Measurements from ENCODE around the gene PIEZO2. TPM values are rescaled to one million over a fixed set of nuclear protein-coding genes. Genes with fewer than 3 reads are reported as not detected.

The PIEZO2 gene
- total and polyA plus RNA-seq, 2 of the 8 experiments (the other 6 are each of a cell fraction or from before 2014, with no cell fraction given) = 4.7 to 16.5 TPM

DNA sequence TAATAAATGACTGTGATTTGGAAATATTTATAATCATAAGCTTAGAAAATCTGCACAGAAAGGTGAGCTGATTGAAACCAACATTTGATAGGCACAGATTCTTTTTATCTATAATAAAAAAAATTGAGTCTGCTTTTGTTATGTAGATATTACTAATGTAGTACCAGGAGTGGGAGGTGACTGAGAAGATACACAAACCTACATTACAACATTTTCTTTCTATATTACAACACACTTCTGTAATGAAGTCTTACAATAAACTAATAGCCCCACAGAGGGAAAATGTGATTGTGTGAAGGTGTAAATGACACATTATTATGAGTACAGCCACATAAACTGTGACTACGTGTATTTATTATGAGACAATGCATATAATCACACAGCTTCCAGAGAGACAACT, 241.6 kb downstream of the PIEZO2 start:
- Histone ChIP-seq H3K4me2 (ENCODE audit: insufficient read depth in 1 of 2, low read depth in 2 of 2, low read length in 2 of 2) (no peak overlapping the region), H4K20me1 (replicated peaks in 1 of 2; ENCODE audit: control insufficient read depth in 1 of 2, insufficient read depth in 2 of 2, low read length in 2 of 2) (no peaks in the 10 kb centered on the region), H3K23me2 (ENCODE audit: low read depth, low read length) (no peaks in the 10 kb centered on the region), H3K79me1 (ENCODE audit: low read depth, low read length) (no peaks in the 10 kb centered on the region), H3K14ac (ENCODE audit: insufficient read length) (no peak overlapping the region), H2BK15ac (ENCODE audit: low read length) (no peak overlapping the region), H2BK5ac (ENCODE audit: low read depth, low read length) (no peak overlapping the region), H3K4ac (replicated peaks; ENCODE audit: insufficient read length, low read depth, low read length) (no peak overlapping the region), H3K56ac (replicated peaks; ENCODE audit: insufficient read length, low read depth, low read length) (no peak overlapping the region), H3K36me3 (ENCODE audit: control insufficient read depth in 2 of 4, insufficient read depth in 4 of 4, low read length in 3 of 4) (no peaks in the 10 kb centered on the region), H2BK20ac (ENCODE audit: low read length) (no peak overlapping the region), H3K9me3 (ENCODE audit: insufficient read depth in 2 of 2, low read depth in 1 of 2, low read length in 1 of 2) (no peaks in the 10 kb centered on the region), H3K79me2 (ENCODE audit: control insufficient read depth in 1 of 2, insufficient read depth in 2 of 2, low read length in 2 of 2) (no peaks in the 10 kb centered on the region), H3K4me3 (ENCODE audit: extremely low read depth in 1 of 4, insufficient read depth in 2 of 4, low read depth in 3 of 4, low read length in 4 of 4) (no peak overlapping the region), H4K5ac (ENCODE audit: insufficient read length, low read depth, low read length) (no peak overlapping the region), H2BK120ac (replicated peaks; ENCODE audit: low read depth, low read length) (no peak overlapping the region), H3K18ac (ENCODE audit: extremely low read depth, low read length) (no peak overlapping the region), H4K8ac (ENCODE audit: extremely low read depth, insufficient read depth, low read length) (no peak overlapping the region), H3K9ac (replicated peaks in 1 of 4; ENCODE audit: extremely low read depth in 1 of 4, low read depth in 3 of 4, low read length in 3 of 4) (no peak overlapping the region), H3K4me1 (replicated peaks in 1 of 4; ENCODE audit: control insufficient read depth in 3 of 4, insufficient read depth in 4 of 4, low read length in 3 of 4) (no peaks in the 10 kb centered on the region), H2BK12ac (ENCODE audit: low read depth, low read length) (no peak overlapping the region), H4K91ac (replicated peaks; ENCODE audit: insufficient read length, low read length) (no peak overlapping the region), H3K23ac (ENCODE audit: insufficient read length) (no peak overlapping the region), H3K27ac (ENCODE audit: low read depth, low read length) (no peak overlapping the region), H2AFZ (ENCODE audit: low read length) (no peak overlapping the region), H3K27me3 (replicated peaks in 1 of 4; ENCODE audit: control insufficient read depth in 3 of 4, extremely low read depth in 1 of 4, insufficient read depth in 3 of 4, low read length in 3 of 4) (peaks cover 0 to 1% (median 0%) of the 10 kb centered on the region in 4 experiments; a peak in 1 of 7 replicates), H2AK5ac (ENCODE audit: low read depth, low read length) (no peak overlapping the region)
- DNase-seq (ENCODE audit: low read depth in 1 of 2, low spot score in 2 of 2) (no peak), FAIRE-seq (no peak)
- 89% methylated on average over 1 of the region's 1 CpG; no CpG with 5 or more reads in 1 of the 2 experiments for WGBS, 2 experiments (ENCODE audit: extremely low coverage in 1 of 2, insufficient coverage in 1 of 2, insufficient read length in 1 of 2, insufficient replicate concordance in 2 of 2, low coverage in 1 of 2, low lambda C conversion rate in 2 of 2, missing lambda C conversion rate in 1 of 2)
- no peak for TF ChIP-seq KDM1A (IDR thresholded peaks at IDR 0.05; ENCODE audit: borderline replicate concordance, low read length)
- TF ChIP-seq MAFK (IDR thresholded peaks at IDR 0.05; ENCODE audit: low read depth, low read length) = no peak
- TF ChIP-seq KDM5A (IDR thresholded peaks at IDR 0.05; ENCODE audit: low read length) = no peak
- TF ChIP-seq CHD1 (IDR thresholded peaks at IDR 0.05; ENCODE audit: low read depth, low read length) = no peak
- no peak for TF ChIP-seq CEBPB (IDR thresholded peaks at IDR 0.05; ENCODE audit: low read depth, low read length)
- TF ChIP-seq SP1 (IDR thresholded peaks at IDR 0.05; ENCODE audit: low read depth, low read length) = no peak
- no peak for TF ChIP-seq TAF1 (IDR thresholded peaks at IDR 0.05; ENCODE audit: low read depth, low read length)
- no peak for TF ChIP-seq TBP (IDR thresholded peaks at IDR 0.05; ENCODE audit: low read depth, low read length)
- CTCF ChIA-PET (ENCODE audit: partially characterized antibody) = interaction anchor here (0.7 kb wide), 1 partner anchor 37 kb away, joined by 3 read pairs; no protein-coding TSS in a partner anchor
- POLR2A ChIA-PET (ENCODE audit: partially characterized antibody) = interaction anchor here (0.7 to 1.2 kb wide), 2 partner anchors 10 to 110 kb away, joined by 3 read pairs; no protein-coding TSS in a partner anchor
